Measurements from ENCODE around the gene OPALIN.

OPALIN gene

GRCh38 chr10:96371356-96371755 is 12.6 kb upstream of the OPALIN start:
- no peak for FAIRE-seq

- no peak for FAIRE-seq
Observed at GRCh38 chr10:96370584-96371157, 11.9 kb upstream of the OPALIN start.

GRCh38 chr10:96369890-96370583 is 11.2 kb upstream of the OPALIN start:
- no peak for FAIRE-seq

- FAIRE-seq, result no peak
Observed at GRCh38 chr10:96368971-96369370, 10.2 kb upstream of the OPALIN start.

- no peak for FAIRE-seq
Observed at GRCh38 chr10:96367470-96367869, 8.7 kb upstream of the OPALIN start.

- FAIRE-seq, result no peak
Observed at GRCh38 chr10:96366508-96366907, 7.7 kb upstream of the OPALIN start.

GRCh38 chr10:96365571-96365970 is 6.8 kb upstream of the OPALIN start:
- no peak for FAIRE-seq

- FAIRE-seq, result no peak
Observed at GRCh38 chr10:96360766-96361165, 2.0 kb upstream of the OPALIN start.

- FAIRE-seq, result no peak
Observed at GRCh38 chr10:96360331-96360730, 1.5 kb upstream of the OPALIN start.

GRCh38 chr10:96359616-96360015 is 814 bp upstream of the OPALIN start:
- no peak for FAIRE-seq

GRCh38 chr10:96357038-96357620 is 1.7 kb downstream of the OPALIN start:
- no peak for FAIRE-seq

GRCh38 chr10:96352582-96352981 is 6.2 kb downstream of the OPALIN start:
- no peak for FAIRE-seq

- no peak for FAIRE-seq
Observed at GRCh38 chr10:96352027-96352426, 6.8 kb downstream of the OPALIN start.

- FAIRE-seq, result no peak
Observed at GRCh38 chr10:96346295-96346694, 12.5 kb downstream of the OPALIN start.

GRCh38 chr10:96345222-96345621 is 13.6 kb downstream of the OPALIN start:
- FAIRE-seq, result no peak

GRCh38 chr10:96344178-96344577 is 14.6 kb downstream of the OPALIN start:
- FAIRE-seq, result no peak

- FAIRE-seq, result no peak
Observed at GRCh38 chr10:96342402-96342801, 16.4 kb downstream of the OPALIN start.

GRCh38 chr10:96341219-96342182 is 17.3 kb downstream of the OPALIN start:
- FAIRE-seq, result no peak

- peak; percentile 87 for FAIRE-seq
Observed at GRCh38 chr10:96339956-96340904, 18.6 kb downstream of the OPALIN start.

GRCh38 chr10:96339383-96339782 is 19.4 kb downstream of the OPALIN start:
- FAIRE-seq, result no peak

- FAIRE-seq, result no peak
Observed at GRCh38 chr10:96338279-96338925, 20.4 kb downstream of the OPALIN start.

- FAIRE-seq, result no peak
Observed at GRCh38 chr10:96337106-96337505, 21.7 kb downstream of the OPALIN start.

Measured in islet of Langerhans (tissue), 1 donor.